Measurements from ENCODE around the gene NRIP2. TPM values are rescaled to one million over a fixed set of nuclear protein-coding genes. Genes with fewer than 3 reads are reported as not detected.
A peak's percentile ranks its signal among the peaks of the same experiment; 100 is the strongest.

Gene NRIP2
- total RNA-seq, 2 donors from 2014 or later: 0.18 to 8.7 TPM

DNA sequence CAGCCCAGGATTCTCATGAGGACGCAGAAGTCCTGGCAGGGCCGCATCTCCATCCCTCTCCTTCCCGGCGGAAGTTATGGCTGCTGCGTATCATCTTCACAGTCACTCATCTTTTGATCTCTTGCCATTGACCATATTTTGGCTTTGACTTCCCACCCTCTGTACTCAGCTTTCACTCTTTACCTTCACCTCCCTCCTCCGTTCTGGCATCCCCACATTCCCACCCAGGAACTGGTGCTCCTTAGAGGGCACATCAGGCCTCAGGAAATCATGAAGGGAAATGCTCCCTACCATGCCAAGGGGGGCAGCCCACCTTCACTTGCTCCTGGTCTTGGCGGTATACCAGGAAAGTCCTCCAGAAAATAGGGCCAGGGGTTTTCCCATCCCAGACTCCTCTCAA, 20.7 kb upstream of the NRIP2 start:
- TF ChIP-seq POLR2A (IDR thresholded peaks at IDR 0.05): no peak
- TF ChIP-seq, protein P1, sequence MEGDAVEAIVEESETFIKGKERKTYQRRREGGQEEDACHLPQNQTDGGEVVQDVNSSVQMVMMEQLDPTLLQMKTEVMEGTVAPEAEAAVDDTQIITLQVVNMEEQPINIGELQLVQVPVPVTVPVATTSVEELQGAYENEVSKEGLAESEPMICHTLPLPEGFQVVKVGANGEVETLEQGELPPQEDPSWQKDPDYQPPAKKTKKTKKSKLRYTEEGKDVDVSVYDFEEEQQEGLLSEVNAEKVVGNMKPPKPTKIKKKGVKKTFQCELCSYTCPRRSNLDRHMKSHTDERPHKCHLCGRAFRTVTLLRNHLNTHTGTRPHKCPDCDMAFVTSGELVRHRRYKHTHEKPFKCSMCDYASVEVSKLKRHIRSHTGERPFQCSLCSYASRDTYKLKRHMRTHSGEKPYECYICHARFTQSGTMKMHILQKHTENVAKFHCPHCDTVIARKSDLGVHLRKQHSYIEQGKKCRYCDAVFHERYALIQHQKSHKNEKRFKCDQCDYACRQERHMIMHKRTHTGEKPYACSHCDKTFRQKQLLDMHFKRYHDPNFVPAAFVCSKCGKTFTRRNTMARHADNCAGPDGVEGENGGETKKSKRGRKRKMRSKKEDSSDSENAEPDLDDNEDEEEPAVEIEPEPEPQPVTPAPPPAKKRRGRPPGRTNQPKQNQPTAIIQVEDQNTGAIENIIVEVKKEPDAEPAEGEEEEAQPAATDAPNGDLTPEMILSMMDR (IDR thresholded peaks at IDR 0.05): no peak
- TF ChIP-seq POLR2AphosphoS5 (IDR thresholded peaks at IDR 0.05): no peak
- intact Hi-C loops (cut with DNase I): loop anchor here (10.0 kb wide), 1 partner anchor 89 kb away; no protein-coding TSS in a partner anchor
- H3K36me3 ChIP-seq: no peaks in the 10 kb centered on the region
- no peaks in the 10 kb centered on the region for H3K9me3 ChIP-seq
- no peaks in the 10 kb centered on the region for H3K4me1 ChIP-seq (replicated peaks)
- no peaks in the 10 kb centered on the region for H3K27me3 ChIP-seq (replicated peaks; ENCODE audit: insufficient read depth)
- 69% methylated on average over 7 of the region's 7 CpGs for WGBS
- DNase-seq (ENCODE audit: low spot score): no peak
- H3K27ac ChIP-seq: no peak overlapping the region
- H3K4me3 ChIP-seq: no peak overlapping the region

DNA sequence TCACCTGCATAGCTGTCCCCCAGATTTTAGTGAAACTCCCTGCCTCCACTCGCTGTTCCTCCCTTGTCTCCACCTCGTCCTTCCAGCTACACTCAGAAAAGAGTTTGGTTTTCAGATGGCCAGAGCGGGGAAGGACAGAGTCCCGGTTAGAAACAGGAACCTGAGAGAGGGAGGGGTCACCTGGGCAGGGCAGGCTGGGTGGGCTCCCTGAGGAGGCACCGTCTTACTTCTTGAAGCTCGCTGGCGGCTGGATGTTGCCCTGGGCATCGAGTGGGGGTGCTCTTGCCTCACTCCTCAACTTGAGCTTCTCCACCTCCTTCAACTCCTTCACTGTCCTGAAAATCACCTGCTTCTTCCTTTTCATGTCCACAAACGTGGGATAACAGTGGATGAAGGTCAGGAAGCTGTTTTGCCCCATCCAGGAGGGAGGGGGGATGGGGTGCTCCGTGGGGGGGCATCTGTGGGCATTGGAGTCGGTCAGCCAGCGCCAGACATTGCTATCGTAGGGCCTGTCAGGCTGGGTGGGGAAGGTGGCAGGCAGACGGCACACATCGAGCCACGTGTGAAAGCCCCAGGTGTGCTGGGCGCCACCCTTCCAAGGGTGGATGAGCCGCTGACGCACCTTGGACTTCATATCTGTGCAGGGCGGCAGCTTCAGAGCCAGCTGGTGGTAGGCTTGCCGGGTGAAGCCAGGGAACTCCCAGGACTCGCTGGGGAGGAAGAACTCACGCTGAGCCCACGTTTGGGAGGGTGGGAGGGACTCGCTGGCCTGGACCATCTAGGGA, 20.0 kb upstream of the NRIP2 start:
- Histone ChIP-seq H3K27ac (no peak overlapping the region), H3K27me3 (replicated peaks; ENCODE audit: insufficient read depth) (no peaks in the 10 kb centered on the region), H3K36me3 (no peaks in the 10 kb centered on the region), H3K4me1 (replicated peaks) (no peaks in the 10 kb centered on the region), H3K4me3 (no peak overlapping the region), H3K9me3 (no peaks in the 10 kb centered on the region)
- intact Hi-C loops (cut with DNase I): loop anchor here (5.0 to 10.0 kb wide), 2 partner anchors 90 to 177 kb away; no protein-coding TSS in a partner anchor
- no peak for DNase-seq (ENCODE audit: low spot score)
- no peak for TF ChIP-seq POLR2AphosphoS5 (IDR thresholded peaks at IDR 0.05)
- TF ChIP-seq, protein P1 (IDR thresholded peaks at IDR 0.05): no peak
- no peak for TF ChIP-seq POLR2A (IDR thresholded peaks at IDR 0.05)
- WGBS: 79% methylated on average over 25 of the region's 25 CpGs

DNA sequence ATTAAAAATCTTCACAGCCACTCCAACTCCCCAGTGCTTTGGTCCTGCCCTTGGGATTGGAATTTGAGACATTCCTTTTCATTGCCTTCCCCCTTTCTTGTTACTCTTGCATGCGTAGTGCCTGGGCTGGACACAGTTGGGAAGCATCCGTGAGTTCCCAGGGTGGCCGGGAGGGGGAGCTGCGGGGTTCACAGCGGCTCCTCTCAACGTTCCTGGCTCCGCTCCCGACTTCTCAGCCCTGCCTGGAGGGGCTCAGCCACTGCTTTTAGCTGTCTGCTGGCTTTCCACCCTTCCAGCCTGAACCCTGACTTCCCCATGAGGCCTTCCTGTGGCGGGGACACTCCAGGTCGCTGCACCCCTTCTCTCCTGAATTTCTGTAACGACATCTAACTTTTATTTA, 18.8 kb upstream of the NRIP2 start:
- WGBS: 15% methylated on average over 11 of the region's 11 CpGs
- TF ChIP-seq, protein P1 (IDR thresholded peaks at IDR 0.05): peak; percentile 43 to 78 (median 58)
- TF ChIP-seq POLR2A (IDR thresholded peaks at IDR 0.05) (no peak), POLR2AphosphoS5 (IDR thresholded peaks at IDR 0.05) (peak; percentile 15)

DNA sequence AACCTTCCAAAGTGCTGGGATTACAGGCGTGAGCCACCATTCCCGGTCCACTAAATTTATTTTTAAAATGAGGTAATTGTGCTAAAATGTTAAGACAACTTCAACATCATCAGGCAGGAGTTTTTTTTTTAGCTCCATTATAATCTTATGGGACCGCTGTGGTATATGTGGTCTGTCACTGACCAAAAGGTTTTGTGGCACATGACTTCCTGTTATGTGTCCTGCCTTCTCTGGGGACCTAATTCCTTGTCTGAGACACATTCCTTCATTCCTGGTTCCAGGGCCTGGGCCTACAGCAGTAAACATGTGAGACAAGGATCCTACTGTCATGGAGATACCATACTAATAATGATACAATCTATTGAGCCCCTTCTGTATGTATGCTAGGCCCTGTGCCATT, 17.1 kb upstream of the NRIP2 start:
- H3K27me3 ChIP-seq (replicated peaks; ENCODE audit: insufficient read depth): no peaks in the 10 kb centered on the region
- no peaks in the 10 kb centered on the region for H3K9me3 ChIP-seq
- H3K4me1 ChIP-seq (replicated peaks): no peaks in the 10 kb centered on the region
- intact Hi-C loops (cut with DNase I): loop anchor here (5.0 to 10.0 kb wide), 2 partner anchors 93 to 180 kb away; no protein-coding TSS in a partner anchor
- no peak overlapping the region for H3K27ac ChIP-seq
- DNase-seq (ENCODE audit: low spot score): no peak
- no peak for TF ChIP-seq POLR2A (IDR thresholded peaks at IDR 0.05)
- no peak overlapping the region for H3K4me3 ChIP-seq
- no peaks in the 10 kb centered on the region for H3K36me3 ChIP-seq
- 91% methylated on average over 3 of the region's 3 CpGs for WGBS

More for the DNA sequence above, 18.8 kb upstream of the NRIP2 start:
- H3K27me3 ChIP-seq (replicated peaks; ENCODE audit: insufficient read depth): no peaks in the 10 kb centered on the region
- H3K36me3 ChIP-seq: no peaks in the 10 kb centered on the region
- H3K4me3 ChIP-seq: no peak overlapping the region
- peak; percentile 59 for DNase-seq (ENCODE audit: low spot score)
- no peak overlapping the region for H3K27ac ChIP-seq
- no peaks in the 10 kb centered on the region for H3K9me3 ChIP-seq
- no peaks in the 10 kb centered on the region for H3K4me1 ChIP-seq (replicated peaks)
- intact Hi-C loops (cut with DNase I): loop anchor here (5.0 to 10.0 kb wide), 2 partner anchors 91 to 179 kb away; no protein-coding TSS in a partner anchor

DNA sequence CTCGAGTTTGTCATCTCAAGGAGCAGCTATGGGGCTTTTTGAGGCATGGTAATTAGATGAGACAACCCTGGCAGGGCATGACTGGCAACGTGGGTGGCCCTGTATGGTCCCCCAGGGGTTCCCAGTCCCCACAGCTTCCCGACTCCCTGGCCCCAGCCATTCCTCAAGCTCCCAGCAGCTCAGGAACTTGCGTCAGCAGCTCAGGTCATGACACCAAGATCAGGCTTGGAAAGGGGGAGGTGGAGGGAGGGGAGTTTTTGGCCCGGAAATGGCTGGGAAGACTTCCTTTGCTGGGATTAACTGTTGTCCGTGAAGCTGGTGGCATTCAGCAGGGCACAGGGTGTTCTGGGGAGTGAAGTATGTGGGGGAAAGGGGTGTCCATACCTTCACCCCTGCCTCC, 10.4 kb upstream of the NRIP2 start:
- no peak overlapping the region for H3K27ac ChIP-seq
- no peak overlapping the region for H3K4me3 ChIP-seq
- H3K4me1 ChIP-seq (replicated peaks): no peaks in the 10 kb centered on the region
- H3K27me3 ChIP-seq (replicated peaks; ENCODE audit: insufficient read depth): no peaks in the 10 kb centered on the region
- WGBS: 34% methylated on average over 6 of the region's 6 CpGs
- intact Hi-C loops (cut with DNase I): no loop called here
- no peaks in the 10 kb centered on the region for H3K36me3 ChIP-seq
- TF ChIP-seq POLR2A (IDR thresholded peaks at IDR 0.05) (no peak), POLR2AphosphoS5 (IDR thresholded peaks at IDR 0.05) (no peak)
- TF ChIP-seq, protein P1 (IDR thresholded peaks at IDR 0.05): no peak
- no peak for DNase-seq (ENCODE audit: low spot score)
- no peaks in the 10 kb centered on the region for H3K9me3 ChIP-seq
